Neural progenitor cell (in vitro differentiated cells): ENCODE results near the gene ZBP1.

ENCODE experiments used
- EZH2 ChIP-seq: fragments of 200-600 bp; sonication (generic); IDR thresholded peaks from 2 replicates; pipeline ENCODE4 v1.6.1; 2017; ENCODE audit warnings: antibody characterized with exemption, mild to moderate bottlenecking, moderate library complexity
- EZH2phosphoT487 ChIP-seq: fragments of 200-600 bp; sonication (generic); IDR thresholded peaks from 2 replicates; pipeline ENCODE4 v1.6.1; 2017; ENCODE audit warnings: antibody characterized with exemption
- TF ChIP-seq, protein P1 (sequence below): fragments of 200-600 bp; sonication (generic); IDR thresholded peaks from 2 replicates; pipeline ENCODE4 v1.5.1; 2017; ENCODE audit warnings: antibody characterized with exemption, mild to moderate bottlenecking

DNA sequence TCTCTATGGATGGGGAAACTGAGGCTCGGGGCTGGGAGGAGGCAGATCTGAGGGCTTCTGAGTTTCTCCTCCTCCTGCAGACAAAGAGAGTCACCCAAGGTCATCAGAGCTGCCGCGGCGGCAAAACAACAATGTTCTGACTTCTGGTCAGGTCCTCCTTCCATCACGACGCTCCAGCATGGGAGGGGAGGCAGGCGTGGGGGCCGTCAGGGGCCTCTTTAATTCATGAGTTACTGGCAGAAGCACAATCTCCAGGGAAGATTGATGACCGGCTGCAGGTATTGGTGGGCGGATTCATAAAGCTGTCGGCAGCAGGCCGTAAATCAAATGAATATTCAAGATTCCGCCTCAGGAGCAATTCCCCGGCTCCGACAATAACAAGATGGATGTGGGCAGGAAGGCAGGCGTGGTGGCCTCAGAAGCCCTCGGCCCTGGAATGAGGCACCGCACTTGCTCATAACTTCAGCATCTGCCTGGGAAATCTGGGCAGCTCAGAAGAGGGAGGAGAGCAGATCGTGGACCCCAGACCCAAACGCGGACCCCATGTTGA, 40.3 kb downstream of the ZBP1 start:
- TF ChIP-seq, protein P1, sequence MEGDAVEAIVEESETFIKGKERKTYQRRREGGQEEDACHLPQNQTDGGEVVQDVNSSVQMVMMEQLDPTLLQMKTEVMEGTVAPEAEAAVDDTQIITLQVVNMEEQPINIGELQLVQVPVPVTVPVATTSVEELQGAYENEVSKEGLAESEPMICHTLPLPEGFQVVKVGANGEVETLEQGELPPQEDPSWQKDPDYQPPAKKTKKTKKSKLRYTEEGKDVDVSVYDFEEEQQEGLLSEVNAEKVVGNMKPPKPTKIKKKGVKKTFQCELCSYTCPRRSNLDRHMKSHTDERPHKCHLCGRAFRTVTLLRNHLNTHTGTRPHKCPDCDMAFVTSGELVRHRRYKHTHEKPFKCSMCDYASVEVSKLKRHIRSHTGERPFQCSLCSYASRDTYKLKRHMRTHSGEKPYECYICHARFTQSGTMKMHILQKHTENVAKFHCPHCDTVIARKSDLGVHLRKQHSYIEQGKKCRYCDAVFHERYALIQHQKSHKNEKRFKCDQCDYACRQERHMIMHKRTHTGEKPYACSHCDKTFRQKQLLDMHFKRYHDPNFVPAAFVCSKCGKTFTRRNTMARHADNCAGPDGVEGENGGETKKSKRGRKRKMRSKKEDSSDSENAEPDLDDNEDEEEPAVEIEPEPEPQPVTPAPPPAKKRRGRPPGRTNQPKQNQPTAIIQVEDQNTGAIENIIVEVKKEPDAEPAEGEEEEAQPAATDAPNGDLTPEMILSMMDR, result no peak
- TF ChIP-seq EZH2 (no peak), EZH2phosphoT487 (no peak)
